Stimulated activated CD8-positive, alpha-beta memory T cell treated with anti-CD3 and anti-CD28 coated beads, Interleukin-4, amount 100 ng/mL, for 1 hour (primary cell): ENCODE data around the gene PMEPA1.

Experiments
- DNase-seq, 2 donors: peaks; one replicate each; pipeline ENCODE4 v3.0.0-alpha.2; 2020; ENCODE audit warnings: low read depth in 2 of 2, low spot score in 1 of 2

Gene PMEPA1

GRCh38 chr20:57711826-57712225 lies 2.0 kb upstream of the PMEPA1 start:
- no peak for DNase-seq

GRCh38 chr20:57711311-57711712 lies 1.5 kb upstream of the PMEPA1 start:
- DNase-seq: no peak

GRCh38 chr20:57710841-57711240 lies 1.0 kb upstream of the PMEPA1 start:
- no peak for DNase-seq

- no peak for DNase-seq
Observed at GRCh38 chr20:57708694-57709673, 831 bp downstream of the PMEPA1 start.

GRCh38 chr20:57707849-57708693 lies 1.7 kb downstream of the PMEPA1 start:
- no peak for DNase-seq

- DNase-seq: no peak
Observed at GRCh38 chr20:57707320-57707719, 2.5 kb downstream of the PMEPA1 start.

- DNase-seq: no peak
Observed at GRCh38 chr20:57705127-57705899, 4.5 kb downstream of the PMEPA1 start.

- DNase-seq: no peak
Observed at GRCh38 chr20:57704245-57704644, 5.6 kb downstream of the PMEPA1 start.

GRCh38 chr20:57703013-57703412 lies 6.8 kb downstream of the PMEPA1 start:
- DNase-seq: no peak

- no peak for DNase-seq
Observed at GRCh38 chr20:57702521-57702920, 7.3 kb downstream of the PMEPA1 start.

GRCh38 chr20:57702091-57702490 lies 7.7 kb downstream of the PMEPA1 start:
- DNase-seq: no peak

- no peak for DNase-seq
Observed at GRCh38 chr20:57701651-57702050, 8.2 kb downstream of the PMEPA1 start.

GRCh38 chr20:57701090-57701489 lies 8.7 kb downstream of the PMEPA1 start:
- no peak for DNase-seq

- no peak for DNase-seq
Observed at GRCh38 chr20:57699395-57699794, 10.4 kb downstream of the PMEPA1 start.

- no peak for DNase-seq
Observed at GRCh38 chr20:57698867-57699275, 10.9 kb downstream of the PMEPA1 start.

GRCh38 chr20:57698116-57698866 lies 11.5 kb downstream of the PMEPA1 start:
- DNase-seq: no peak

GRCh38 chr20:57697543-57697942 lies 12.3 kb downstream of the PMEPA1 start:
- no peak for DNase-seq

- no peak for DNase-seq
Observed at GRCh38 chr20:57696401-57696961, 13.3 kb downstream of the PMEPA1 start.

GRCh38 chr20:57695940-57696339 lies 13.9 kb downstream of the PMEPA1 start:
- no peak for DNase-seq

GRCh38 chr20:57695012-57695411 lies 14.8 kb downstream of the PMEPA1 start:
- no peak for DNase-seq
